IMR-90 (cell line): ENCODE data around the gene RGL1.

Source experiments
- CEBPB ChIP-seq: IDR thresholded peaks from 2 replicates; pipeline ENCODE4 v1.6.1; 2012; ENCODE audit warnings: low read depth, low read length, improper control_type of control experiment
- CHD1 ChIP-seq: IDR thresholded peaks from 2 replicates; pipeline ENCODE4 v1.6.1; 2012; ENCODE audit warnings: low read depth, low read length, improper control_type of control experiment
- FOS ChIP-seq: fragments of 150-350 bp; IDR thresholded peaks from 2 replicates; pipeline ENCODE4 v1.6.1; 2016; ENCODE audit warnings: low read depth, low read length
- MAFK ChIP-seq: IDR thresholded peaks from 2 replicates; pipeline ENCODE4 v1.6.1; 2012; ENCODE audit warnings: low read depth, low read length, improper control_type of control experiment
- MXI1 ChIP-seq: IDR thresholded peaks from 2 replicates; pipeline ENCODE4 v1.6.1; 2012; ENCODE audit warnings: low read depth, mild to moderate bottlenecking, low read length, moderate library complexity, borderline replicate concordance
- POLR2A ChIP-seq: IDR thresholded peaks from 2 replicates; pipeline ENCODE4 v1.6.1; 2012; ENCODE audit warnings: mild to moderate bottlenecking, low read depth, low read length
- RAD21 ChIP-seq: IDR thresholded peaks from 2 replicates; pipeline ENCODE4 v1.6.1; 2012; ENCODE audit warnings: low read length, improper control_type of control experiment
- RFX5 ChIP-seq: IDR thresholded peaks from 2 replicates; pipeline ENCODE4 v1.8.0; 2012; ENCODE audit warnings: low read depth, mild to moderate bottlenecking, low read length, moderate library complexity
- TF ChIP-seq, protein P1 (sequence below): conservative IDR thresholded peaks from 2 replicates; pipeline ENCODE4 v1.5.1; 2012; ENCODE audit warnings: mild to moderate bottlenecking, low read depth, low read length, improper control_type of control experiment
- TF ChIP-seq, protein P2 (sequence below): fragments of 150-350 bp; IDR thresholded peaks from 2 replicates; pipeline ENCODE4 v1.6.1; 2017; ENCODE audit warnings: mild to moderate bottlenecking, antibody characterized with exemption, low read length, low read depth
- TF ChIP-seq, protein P3 (sequence below): fragments of 150-350 bp; IDR thresholded peaks from 2 replicates; pipeline ENCODE4 v1.6.1; 2016; ENCODE audit warnings: low read depth, mild to moderate bottlenecking, low read length, moderate library complexity, borderline replicate concordance

DNA sequence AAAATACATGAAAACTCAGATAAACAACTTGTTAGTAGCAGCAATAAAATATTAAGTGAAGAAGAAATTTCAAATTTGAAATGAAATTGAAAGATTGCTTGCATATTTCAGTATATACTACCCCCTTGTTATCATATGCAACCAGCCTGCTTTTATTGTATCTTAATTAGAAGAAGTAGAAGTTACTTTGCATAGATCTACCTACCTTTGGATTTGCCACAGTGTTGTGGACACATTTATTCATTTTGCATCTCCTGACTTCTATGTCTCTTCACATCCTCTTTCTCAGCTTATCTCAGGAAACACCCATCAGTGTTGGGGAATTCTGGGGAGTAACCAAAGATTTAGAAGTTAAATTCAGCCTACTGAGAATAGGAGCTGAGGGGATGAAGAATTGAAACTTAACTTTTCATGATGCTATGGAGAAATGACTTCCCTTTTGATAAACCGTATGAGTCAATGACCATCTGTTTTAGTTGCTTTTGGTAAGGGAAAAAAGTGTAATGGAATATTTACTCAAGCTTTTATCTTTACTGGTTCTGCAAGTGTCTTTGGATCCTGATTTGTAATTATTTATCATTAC lies 96.9 kb downstream of the RGL1 start:
- TF ChIP-seq, protein P1, sequence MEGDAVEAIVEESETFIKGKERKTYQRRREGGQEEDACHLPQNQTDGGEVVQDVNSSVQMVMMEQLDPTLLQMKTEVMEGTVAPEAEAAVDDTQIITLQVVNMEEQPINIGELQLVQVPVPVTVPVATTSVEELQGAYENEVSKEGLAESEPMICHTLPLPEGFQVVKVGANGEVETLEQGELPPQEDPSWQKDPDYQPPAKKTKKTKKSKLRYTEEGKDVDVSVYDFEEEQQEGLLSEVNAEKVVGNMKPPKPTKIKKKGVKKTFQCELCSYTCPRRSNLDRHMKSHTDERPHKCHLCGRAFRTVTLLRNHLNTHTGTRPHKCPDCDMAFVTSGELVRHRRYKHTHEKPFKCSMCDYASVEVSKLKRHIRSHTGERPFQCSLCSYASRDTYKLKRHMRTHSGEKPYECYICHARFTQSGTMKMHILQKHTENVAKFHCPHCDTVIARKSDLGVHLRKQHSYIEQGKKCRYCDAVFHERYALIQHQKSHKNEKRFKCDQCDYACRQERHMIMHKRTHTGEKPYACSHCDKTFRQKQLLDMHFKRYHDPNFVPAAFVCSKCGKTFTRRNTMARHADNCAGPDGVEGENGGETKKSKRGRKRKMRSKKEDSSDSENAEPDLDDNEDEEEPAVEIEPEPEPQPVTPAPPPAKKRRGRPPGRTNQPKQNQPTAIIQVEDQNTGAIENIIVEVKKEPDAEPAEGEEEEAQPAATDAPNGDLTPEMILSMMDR: no peak
- no peak for TF ChIP-seq RFX5
- no peak for TF ChIP-seq POLR2A
- no peak for TF ChIP-seq RAD21
- no peak for TF ChIP-seq FOS
- no peak for TF ChIP-seq MAFK
- TF ChIP-seq, protein P2, sequence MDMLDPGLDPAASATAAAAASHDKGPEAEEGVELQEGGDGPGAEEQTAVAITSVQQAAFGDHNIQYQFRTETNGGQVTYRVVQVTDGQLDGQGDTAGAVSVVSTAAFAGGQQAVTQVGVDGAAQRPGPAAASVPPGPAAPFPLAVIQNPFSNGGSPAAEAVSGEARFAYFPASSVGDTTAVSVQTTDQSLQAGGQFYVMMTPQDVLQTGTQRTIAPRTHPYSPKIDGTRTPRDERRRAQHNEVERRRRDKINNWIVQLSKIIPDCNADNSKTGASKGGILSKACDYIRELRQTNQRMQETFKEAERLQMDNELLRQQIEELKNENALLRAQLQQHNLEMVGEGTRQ: no peak
- TF ChIP-seq MXI1: no peak
- no peak for TF ChIP-seq CEBPB
- TF ChIP-seq CHD1: no peak
- TF ChIP-seq, protein P3, sequence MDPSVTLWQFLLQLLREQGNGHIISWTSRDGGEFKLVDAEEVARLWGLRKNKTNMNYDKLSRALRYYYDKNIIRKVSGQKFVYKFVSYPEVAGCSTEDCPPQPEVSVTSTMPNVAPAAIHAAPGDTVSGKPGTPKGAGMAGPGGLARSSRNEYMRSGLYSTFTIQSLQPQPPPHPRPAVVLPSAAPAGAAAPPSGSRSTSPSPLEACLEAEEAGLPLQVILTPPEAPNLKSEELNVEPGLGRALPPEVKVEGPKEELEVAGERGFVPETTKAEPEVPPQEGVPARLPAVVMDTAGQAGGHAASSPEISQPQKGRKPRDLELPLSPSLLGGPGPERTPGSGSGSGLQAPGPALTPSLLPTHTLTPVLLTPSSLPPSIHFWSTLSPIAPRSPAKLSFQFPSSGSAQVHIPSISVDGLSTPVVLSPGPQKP: no peak
